Dermis microvascular lymphatic vessel endothelial cell (primary cell): ENCODE results near the gene LYPLA2. TPM values are rescaled to one million over a fixed set of nuclear protein-coding genes. Genes with fewer than 3 reads are reported as not detected.
"Not testable (repeated sequence)": the region's sequence is repeated elsewhere in the genome, so short reads cannot be mapped to it uniquely, and the experiment has no call there.

ENCODE experiments used
- DNase-seq, 2 donors: peaks; one replicate each; pipeline versions ENCODE4 v3.0.0 to v3.0.0-alpha.2; 2010; ENCODE audit warnings: low read depth in 2 of 2
- total RNA-seq: library from RNA; depleted of rRNA; stranded (reverse); fragments of >200 nt; gene quantifications from 2 replicates; pipeline ENCODE4 v1.2.1, GENCODE V29; 2014

Gene LYPLA2
- total RNA-seq, 1 donor from 2014 or later: 113 TPM

DNA sequence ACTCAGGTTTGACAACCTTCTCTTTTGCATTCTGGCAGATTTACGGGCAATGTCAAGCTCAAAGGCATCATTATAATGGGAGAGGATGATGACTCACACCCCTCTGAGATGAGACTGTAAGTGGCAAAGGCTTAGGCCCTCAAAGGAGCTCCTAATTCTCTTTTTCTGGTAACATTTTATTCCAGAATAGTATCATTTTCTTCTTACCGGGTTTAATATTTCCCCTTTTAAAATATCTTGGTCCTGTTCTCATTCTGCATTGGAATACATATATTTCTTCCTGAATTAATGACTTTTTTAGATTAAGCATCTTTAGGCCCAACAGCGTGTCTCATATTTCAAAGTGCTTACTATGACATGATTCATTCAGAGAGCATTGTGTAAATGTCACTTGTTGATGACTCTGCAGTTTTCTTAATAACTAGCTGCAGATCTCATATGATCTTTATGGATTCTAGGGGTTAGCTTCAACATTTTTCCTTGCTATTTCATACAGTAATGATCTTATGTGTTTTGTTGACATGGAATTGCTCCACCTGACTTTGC is 11.0 kb upstream of the LYPLA2 start:
- DNase-seq: peak in 1 of 2 donors; percentile 33

DNA sequence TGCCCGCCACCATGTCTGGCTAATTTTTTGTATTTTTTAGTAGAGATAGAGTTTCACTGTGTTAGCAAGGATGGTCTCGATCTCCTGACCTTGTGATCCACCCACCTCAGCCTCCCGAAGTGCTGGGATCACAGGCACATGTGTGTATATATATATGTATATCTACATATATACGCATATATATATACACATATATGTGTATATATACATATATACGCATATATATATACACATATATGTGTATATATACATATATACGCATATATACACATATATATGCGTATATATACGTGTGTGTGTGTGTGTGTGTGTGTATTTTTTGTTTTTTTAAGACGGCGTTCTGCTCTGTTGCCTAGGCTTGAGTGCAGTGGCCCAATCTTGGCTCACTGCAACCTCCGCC is 7.8 kb upstream of the LYPLA2 start:
- DNase-seq: not testable (repeated sequence)

DNA sequence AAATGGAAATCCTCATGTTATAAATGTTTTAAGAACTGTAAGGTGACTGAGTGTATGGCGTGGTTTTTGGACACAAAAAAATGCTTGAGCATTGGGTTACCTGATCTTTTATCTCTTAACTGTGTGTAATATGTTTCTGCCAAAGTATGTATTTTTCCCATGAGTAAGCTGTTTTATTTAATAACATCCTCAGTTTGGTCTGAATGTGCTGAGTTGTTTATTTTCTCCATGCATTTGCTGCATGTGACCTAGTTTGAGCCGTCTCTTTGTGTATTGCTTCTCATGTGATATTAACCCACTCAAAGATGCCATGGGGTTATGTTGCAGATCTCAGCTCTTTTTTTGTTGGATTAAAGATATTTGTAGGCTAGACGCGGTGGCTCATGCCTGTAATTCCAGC is 6.1 kb upstream of the LYPLA2 start:
- no peak for DNase-seq

- DNase-seq: peak in 1 of 2 donors; percentile 38
These were observed 3.2 kb upstream of the LYPLA2 start for GRCh38 chr1:23787701-23788100.

- no peak for DNase-seq
These were observed 2.2 kb upstream of the LYPLA2 start for GRCh38 chr1:23788695-23789094.

GRCh38 chr1:23791516-23792047 is 637 bp downstream of the LYPLA2 start:
- DNase-seq: peak in 1 of 2 donors; percentile 32

GRCh38 chr1:23792151-23792945 is 1.4 kb downstream of the LYPLA2 start:
- no peak for DNase-seq

GRCh38 chr1:23793018-23793781 is 2.3 kb downstream of the LYPLA2 start:
- DNase-seq: peak in 1 of 2 donors; percentile 43

GRCh38 chr1:23793861-23794731 is 3.2 kb downstream of the LYPLA2 start:
- DNase-seq: no peak

DNA sequence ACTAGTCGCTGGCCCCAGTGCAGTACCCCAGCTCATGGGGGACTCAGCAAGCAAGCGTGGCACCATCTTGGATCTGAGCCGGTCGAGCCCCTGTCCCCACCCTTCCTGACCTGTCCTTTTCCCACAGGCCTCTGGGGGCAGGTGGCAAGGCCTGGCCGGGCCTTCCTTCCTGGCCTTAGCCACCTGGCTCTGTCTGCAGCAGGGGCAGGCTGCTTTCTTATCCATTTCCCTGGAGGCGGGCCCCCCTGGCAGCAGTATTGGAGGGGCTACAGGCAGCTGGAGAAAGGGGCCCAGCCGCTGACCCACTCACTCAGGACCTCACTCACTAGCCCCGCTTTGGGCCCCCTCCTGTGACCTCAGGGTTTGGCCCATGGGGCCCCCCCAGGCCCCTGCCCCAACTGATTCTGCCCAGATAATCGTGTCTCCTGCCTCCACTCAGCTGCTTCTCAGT is 3.8 kb downstream of the LYPLA2 start:
- not testable (repeated sequence) for DNase-seq

DNA sequence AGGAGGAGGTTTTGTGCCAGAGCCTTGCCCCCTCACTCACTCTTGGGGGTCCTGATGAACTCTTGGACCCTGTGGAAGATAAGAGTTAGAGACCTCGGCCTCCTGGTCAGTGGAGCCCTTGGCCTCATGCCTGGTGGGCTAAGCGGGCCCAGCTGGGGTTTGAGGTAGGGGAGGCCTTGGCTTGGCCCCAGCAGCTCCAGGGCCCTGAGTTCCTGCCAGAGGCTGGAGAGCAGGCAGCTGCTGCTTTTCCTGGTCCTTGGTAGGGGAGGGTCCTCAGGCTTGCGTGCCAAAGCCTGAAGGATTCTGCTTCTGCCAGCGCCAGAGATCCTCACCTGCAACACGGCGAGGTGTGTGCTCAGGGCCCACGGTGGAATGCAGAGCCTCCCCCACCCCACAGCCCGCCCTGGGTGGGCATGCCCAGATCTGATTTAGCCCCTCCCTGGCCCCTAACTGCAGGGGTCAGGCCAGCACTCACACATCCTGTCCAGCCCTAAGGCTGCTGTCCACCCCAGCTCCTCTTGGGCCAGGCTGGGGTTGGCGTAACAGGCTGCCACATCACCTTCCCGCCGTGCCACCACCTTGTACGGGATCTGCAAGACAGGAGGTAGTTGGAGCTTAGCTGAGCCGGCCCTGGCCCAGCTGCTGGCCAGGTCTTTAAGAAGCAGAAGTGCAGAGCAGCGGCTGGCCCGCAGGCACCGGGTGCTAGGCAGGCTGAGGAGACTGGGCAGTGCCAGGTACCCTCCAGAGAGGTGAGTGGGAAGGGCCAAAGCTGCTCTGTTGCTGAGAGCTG is 4.9 kb downstream of the LYPLA2 start:
- no peak for DNase-seq

DNA sequence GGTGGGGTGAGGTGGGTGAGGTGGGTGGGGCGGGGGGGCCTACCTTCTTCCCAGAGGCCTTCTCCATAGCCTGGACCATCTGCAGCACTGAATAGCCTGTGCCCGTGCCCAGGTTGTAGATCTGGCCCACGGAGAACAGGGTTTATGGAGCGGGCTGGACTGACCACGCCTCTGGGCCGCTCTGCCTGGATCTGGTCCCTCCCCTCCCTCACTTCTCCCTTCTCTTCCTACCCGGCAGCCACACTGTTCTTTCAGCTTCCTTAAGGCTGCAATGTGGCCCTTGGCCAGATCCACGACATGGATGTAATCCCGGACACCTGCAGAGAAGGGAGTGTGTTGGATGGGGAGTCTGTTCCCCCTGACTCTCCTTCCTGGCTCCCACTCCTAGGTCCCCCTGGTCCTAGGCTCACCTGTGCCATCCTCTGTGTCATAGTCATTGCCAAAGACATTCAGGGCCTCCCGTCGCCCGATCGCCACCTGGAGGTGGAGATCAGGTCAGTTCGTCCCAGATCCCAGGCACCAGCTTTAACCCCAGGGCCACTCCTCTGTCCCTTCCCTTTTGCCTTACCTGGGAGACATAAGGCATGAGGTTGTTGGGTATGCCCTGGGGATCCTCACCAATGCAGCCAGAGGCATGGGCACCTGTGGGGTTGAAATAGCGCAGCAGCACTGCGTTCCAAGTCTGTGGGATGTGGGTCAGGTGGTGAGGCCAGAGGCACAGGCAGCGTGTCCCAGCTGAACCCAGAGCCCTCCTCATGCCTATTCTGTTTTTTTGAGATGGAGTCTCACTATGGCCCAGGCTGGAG is 5.7 kb downstream of the LYPLA2 start:
- DNase-seq: no peak

GRCh38 chr1:23797478-23798448 is 6.8 kb downstream of the LYPLA2 start:
- DNase-seq: no peak

- DNase-seq: no peak
These were observed 7.8 kb downstream of the LYPLA2 start for GRCh38 chr1:23798662-23799142.

- no peak for DNase-seq
These were observed 8.3 kb downstream of the LYPLA2 start for GRCh38 chr1:23799255-23799569.

DNA sequence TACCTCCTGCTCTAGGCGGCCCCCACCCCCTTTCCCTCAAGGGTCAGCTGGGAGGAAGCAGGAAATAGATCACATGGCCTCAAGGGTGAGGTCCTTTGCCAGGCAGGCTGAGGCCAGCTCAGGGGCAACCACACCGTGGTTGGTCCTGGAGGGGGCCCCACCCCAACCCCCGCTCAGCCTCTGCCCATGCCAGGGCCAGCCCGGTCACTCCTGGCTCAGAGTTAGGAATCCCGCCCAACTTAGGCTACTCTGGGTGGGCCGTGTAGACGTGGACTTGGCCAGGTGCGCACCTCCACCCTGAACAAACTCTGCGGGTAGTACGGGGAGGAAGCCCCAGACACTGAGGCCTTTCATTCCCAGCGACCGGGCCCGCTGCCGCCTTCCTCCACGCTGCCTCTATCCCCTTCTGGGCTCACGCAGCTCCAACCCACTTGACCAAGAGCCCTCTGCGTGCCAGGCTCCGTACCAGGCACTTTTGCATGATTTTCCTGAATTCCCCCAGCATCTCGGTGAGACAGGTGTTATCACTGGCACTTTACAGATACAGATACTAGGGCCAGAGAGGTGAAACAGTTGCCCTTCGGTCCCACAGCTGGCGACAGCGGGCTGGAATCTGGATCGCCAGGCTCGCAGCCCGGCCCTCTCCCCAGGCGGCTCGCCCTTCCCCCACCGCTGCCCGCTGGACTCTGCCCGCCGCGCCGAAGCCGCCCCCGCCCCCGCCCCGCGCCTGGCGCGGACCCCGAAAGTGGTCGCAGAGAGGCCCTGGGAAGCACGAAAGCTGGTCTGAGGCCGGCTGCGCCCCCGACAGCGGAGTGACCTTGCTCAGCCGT is 8.8 kb downstream of the LYPLA2 start:
- peak in 1 of 2 donors; percentile 89 for DNase-seq
